Mesenchymal stem cell (in vitro differentiated cells and primary cell): ENCODE measurements around the gene GRB7.
"Not testable (repeated sequence)": the region's sequence is repeated elsewhere in the genome, so short reads cannot be mapped to it uniquely, and the experiment has no call there.

Experiments used
- DNase-seq: peaks from one replicate; pipeline ENCODE4 v3.0.0-alpha.2; 2013
- H2AFZ ChIP-seq: one replicate; pipeline ENCODE4 v1.6.1; 2013; ENCODE audit warnings: low read depth, mild to moderate bottlenecking, control low read depth, inconsistent platforms, low read length, moderate library complexity
- H2AK5ac ChIP-seq: 2 replicates; pipeline ENCODE4 v1.6.1; 2013; ENCODE audit warnings: low read length, moderate library complexity, mild to moderate bottlenecking, inconsistent platforms; ENCODE audit not compliant: severe bottlenecking
- H2BK120ac ChIP-seq: one replicate; pipeline ENCODE4 v1.6.1; 2013; ENCODE audit warnings: low read depth, mild to moderate bottlenecking, inconsistent platforms, low read length, moderate library complexity
- H2BK12ac ChIP-seq, 2 experiments: one replicate each; pipeline ENCODE4 v1.6.1; 2013; ENCODE audit warnings: inconsistent platforms in 2 of 2, low read length in 2 of 2, mild to moderate bottlenecking in 2 of 2, moderate library complexity in 2 of 2, control low read depth in 1 of 2
- H2BK15ac ChIP-seq: one replicate; pipeline ENCODE4 v1.6.1; 2013; ENCODE audit warnings: mild to moderate bottlenecking, low read depth, inconsistent platforms; ENCODE audit not compliant: poor library complexity, severe bottlenecking
- H2BK5ac ChIP-seq: 2 replicates; pipeline ENCODE4 v1.6.1; 2013; ENCODE audit warnings: low read depth, mild to moderate bottlenecking, low read length, control low read depth, inconsistent platforms; ENCODE audit not compliant: poor library complexity, severe bottlenecking
- H3K14ac ChIP-seq, 2 experiments: one replicate each; pipeline ENCODE4 v1.6.1; 2013; ENCODE audit warnings: inconsistent platforms in 2 of 2, low read length in 2 of 2, control low read depth in 1 of 2, mild to moderate bottlenecking in 1 of 2, moderate library complexity in 1 of 2
- H3K18ac ChIP-seq, 2 experiments: one replicate each; pipeline ENCODE4 v1.6.1; 2013; ENCODE audit warnings: inconsistent platforms in 2 of 2, low read length in 2 of 2, control low read depth in 1 of 2, low read depth in 1 of 2, mild to moderate bottlenecking in 1 of 2
- H3K23ac ChIP-seq, 2 experiments: one replicate each; pipeline ENCODE4 v1.6.1; 2013; ENCODE audit warnings: inconsistent platforms in 2 of 2, low read length in 2 of 2, mild to moderate bottlenecking in 2 of 2, moderate library complexity in 2 of 2, control low read depth in 1 of 2
- H3K27ac ChIP-seq: 2 replicates; pipeline ENCODE4 v1.5.1; 2013; ENCODE audit warnings: mild to moderate bottlenecking, moderate library complexity, low read length, control low read depth, inconsistent platforms; ENCODE audit not compliant: poor library complexity, severe bottlenecking
- H3K27me3 ChIP-seq, 2 experiments: 2 replicates each; pipeline versions ENCODE4 v1.6.1 to v1.7.0; 2013; ENCODE audit warnings: low read length in 2 of 2, mild to moderate bottlenecking in 2 of 2, moderate library complexity in 2 of 2, control low read depth in 1 of 2, inconsistent platforms in 1 of 2; ENCODE audit not compliant: control insufficient read depth in 1 of 2, insufficient read depth in 1 of 2
- H3K36me3 ChIP-seq, 2 experiments: 2 replicates each; pipeline versions ENCODE4 v1.6.1 to v1.7.0; 2013; ENCODE audit warnings: low read length in 2 of 2, control low read depth in 1 of 2, inconsistent platforms in 1 of 2, low read depth in 1 of 2, mild to moderate bottlenecking in 1 of 2; ENCODE audit not compliant: insufficient read depth in 2 of 2, control insufficient read depth in 1 of 2
- H3K4ac ChIP-seq, 2 experiments: one replicate each; pipeline ENCODE4 v1.6.1; 2013; ENCODE audit warnings: inconsistent platforms in 2 of 2, low read length in 2 of 2, mild to moderate bottlenecking in 2 of 2, moderate library complexity in 2 of 2, control low read depth in 1 of 2, low read depth in 1 of 2
- H3K4me1 ChIP-seq: 2 replicates; pipeline ENCODE4 v1.6.1; 2013; ENCODE audit warnings: low read depth, low read length, control low read depth; ENCODE audit not compliant: control insufficient read depth, insufficient read depth
- H3K4me2 ChIP-seq: 2 replicates; pipeline ENCODE4 v1.6.1; 2013; ENCODE audit warnings: low read length, mild to moderate bottlenecking, inconsistent platforms; ENCODE audit not compliant: poor library complexity, severe bottlenecking
- H3K4me3 ChIP-seq, 2 experiments: 2 replicates each; pipeline versions ENCODE4 v1.5.1 to v1.7.0; 2013; ENCODE audit warnings: low read length in 2 of 2, mild to moderate bottlenecking in 2 of 2, control low read depth in 1 of 2, low read depth in 1 of 2; ENCODE audit not compliant: insufficient read depth in 1 of 2
- H3K79me1 ChIP-seq: replicated peaks from 2 replicates; pipeline ENCODE4 v1.6.1; 2013; ENCODE audit warnings: mild to moderate bottlenecking, control low read depth, low read length, inconsistent platforms; ENCODE audit not compliant: poor library complexity, severe bottlenecking
- H3K9ac ChIP-seq: 2 replicates; pipeline ENCODE4 v1.7.0; 2013; ENCODE audit warnings: mild to moderate bottlenecking, low read length, moderate library complexity
- H3K9me3 ChIP-seq: 2 replicates; pipeline ENCODE4 v1.7.0; 2013; ENCODE audit warnings: mild to moderate bottlenecking, low read length; ENCODE audit not compliant: control insufficient read depth
- H4K8ac ChIP-seq: one replicate; pipeline ENCODE4 v1.6.1; 2013; ENCODE audit warnings: inconsistent platforms, mild to moderate bottlenecking, low read length, moderate library complexity
- H4K91ac ChIP-seq: one replicate; pipeline ENCODE4 v1.6.1; 2013; ENCODE audit warnings: mild to moderate bottlenecking, low read length, inconsistent platforms
- WGBS: methylation state at CpG from one replicate; pipeline ENCODE4 v1.1.7; 2013; ENCODE audit warnings: mixed read lengths; 5-methylcytosine and 5-hydroxymethylcytosine counted together

Gene GRB7

GRCh38 chr17:39695089-39695474 is 42.7 kb upstream of the GRB7 start:
- H3K4me3 ChIP-seq: no peak overlapping the region
- 84% methylated on average over 2 of the region's 2 CpGs for WGBS
- peak overlapping the region; percentile 3 for H3K4me2 ChIP-seq
- no peak overlapping the region for H2BK5ac ChIP-seq
- no peaks in the 10 kb centered on the region for H3K79me1 ChIP-seq
- no peak overlapping the region for H3K9ac ChIP-seq
- no peak for DNase-seq
- peaks cover 20% of the 10 kb centered on the region for H3K4me1 ChIP-seq
- no peak overlapping the region for H3K14ac ChIP-seq
- peak overlapping the region; percentile 10 for H3K27ac ChIP-seq
- H3K9me3 ChIP-seq: no peaks in the 10 kb centered on the region
- H3K18ac ChIP-seq: no peak overlapping the region
- H3K4ac ChIP-seq: no peak overlapping the region
- H2AK5ac ChIP-seq: peak overlapping the region; percentile 3
- no peaks in the 10 kb centered on the region for H3K36me3 ChIP-seq
- no peak overlapping the region for H2BK120ac ChIP-seq
- H2BK12ac ChIP-seq: no peak overlapping the region
- no peak overlapping the region for H4K91ac ChIP-seq
- no peak overlapping the region for H2BK15ac ChIP-seq
- no peak overlapping the region for H3K23ac ChIP-seq
- H2AFZ ChIP-seq: no peak overlapping the region
- no peaks in the 10 kb centered on the region for H3K27me3 ChIP-seq
- no peak overlapping the region for H4K8ac ChIP-seq

GRCh38 chr17:39696731-39697130 is 41.0 kb upstream of the GRB7 start:
- Histone ChIP-seq H3K36me3 (no peaks in the 10 kb centered on the region), H3K79me1 (peaks cover 8% of the 10 kb centered on the region), H2BK15ac (no peak overlapping the region), H3K9me3 (no peaks in the 10 kb centered on the region), H3K4me1 (peaks cover 29% of the 10 kb centered on the region), H3K4me2 (no peak overlapping the region), H2BK5ac (no peak overlapping the region), H3K23ac (no peak overlapping the region), H2AK5ac (peak overlapping the region; percentile 26), H4K8ac (no peak overlapping the region), H3K27ac (no peak overlapping the region), H3K27me3 (no peaks in the 10 kb centered on the region), H2BK12ac (no peak overlapping the region), H4K91ac (no peak overlapping the region), H3K4ac (no peak overlapping the region), H3K14ac (no peak overlapping the region), H3K9ac (no peak overlapping the region), H3K4me3 (no peak overlapping the region), H3K18ac (no peak overlapping the region), H2AFZ (no peak overlapping the region), H2BK120ac (no peak overlapping the region)
- no peak for DNase-seq
- 73% methylated on average over 4 of the region's 6 CpGs for WGBS

GRCh38 chr17:39697961-39698360 is 39.8 kb upstream of the GRB7 start:
- Histone ChIP-seq H2AFZ (no peak overlapping the region), H3K27me3 (no peaks in the 10 kb centered on the region), H3K18ac (no peak overlapping the region), H3K9me3 (no peaks in the 10 kb centered on the region), H3K4ac (no peak overlapping the region), H3K36me3 (peaks cover 0 to 2% of the 10 kb centered on the region in 2 experiments), H3K27ac (no peak overlapping the region), H2BK15ac (no peak overlapping the region), H3K4me2 (no peak overlapping the region), H2AK5ac (no peak overlapping the region), H2BK120ac (no peak overlapping the region), H3K4me1 (peaks cover 34% of the 10 kb centered on the region), H4K91ac (no peak overlapping the region), H2BK5ac (no peak overlapping the region), H3K79me1 (peaks cover 11% of the 10 kb centered on the region), H4K8ac (no peak overlapping the region), H3K14ac (no peak overlapping the region), H3K4me3 (no peak overlapping the region), H3K23ac (no peak overlapping the region), H2BK12ac (no peak overlapping the region), H3K9ac (no peak overlapping the region)
- 95% methylated on average over 5 of the region's 5 CpGs for WGBS
- no peak for DNase-seq

- H3K23ac ChIP-seq, H2BK12ac ChIP-seq, H2BK5ac ChIP-seq, H2BK15ac ChIP-seq, H4K91ac ChIP-seq, H2AFZ ChIP-seq, H2BK120ac ChIP-seq, H3K27me3 ChIP-seq, H3K14ac ChIP-seq, DNase-seq, H3K9me3 ChIP-seq: not testable (repeated sequence)
- Histone ChIP-seq H3K9ac (peak overlapping the region; percentile 88), H2AK5ac (peak overlapping the region; percentile 79), H3K4me1 (peaks cover 37% of the 10 kb centered on the region), H3K4ac (peak overlapping the region in 1 of 2 experiments; percentile 47), H4K8ac (peak overlapping the region; percentile 75), H3K4me3 (peak overlapping the region; percentile 83 to 92), H3K36me3 (peaks cover 0 to 13% of the 10 kb centered on the region in 2 experiments), H3K4me2 (peak overlapping the region; percentile 91), H3K18ac (peak overlapping the region in 1 of 2 experiments; percentile 53), H3K27ac (peak overlapping the region; percentile 20), H3K79me1 (peaks cover 22% of the 10 kb centered on the region)
- WGBS: 32% methylated on average over 6 of the region's 11 CpGs
Observed at GRCh38 chr17:39699157-39699817, 38.5 kb upstream of the GRB7 start.
